HG03520 (cell line): ENCODE measurements around the gene SRSF10.
"Not testable (repeated sequence)": the region's sequence is repeated elsewhere in the genome, so short reads cannot be mapped to it uniquely, and the experiment has no call there.

ENCODE experiments used
- ATAC-seq: cut with Tn5 transposase; IDR thresholded peaks from one replicate; pipeline ENCODE4 v1.9.1; 2021; ENCODE audit warnings: mild to moderate bottlenecking, moderate library complexity; ENCODE audit not compliant: unreplicated experiment

SRSF10 gene

GRCh38 chr1:23999156-23999671 lies 19.1 kb upstream of the SRSF10 start:
- no peak for ATAC-seq

GRCh38 chr1:23997812-23998211 lies 17.7 kb upstream of the SRSF10 start:
- ATAC-seq = no peak

GRCh38 chr1:23996700-23997229 lies 16.6 kb upstream of the SRSF10 start:
- no peak for ATAC-seq

GRCh38 chr1:23995431-23995837 lies 15.3 kb upstream of the SRSF10 start:
- ATAC-seq = no peak

- ATAC-seq = not testable (repeated sequence)
These were observed 11.9 kb upstream of the SRSF10 start for GRCh38 chr1:23992011-23992410.

GRCh38 chr1:23989263-23989662 lies 9.1 kb upstream of the SRSF10 start:
- ATAC-seq = no peak

GRCh38 chr1:23987038-23987437 lies 6.9 kb upstream of the SRSF10 start:
- not testable (repeated sequence) for ATAC-seq

- no peak for ATAC-seq
These were observed 4.5 kb upstream of the SRSF10 start for GRCh38 chr1:23984417-23985186.

- peak; percentile 22 for ATAC-seq
These were observed 572 bp upstream of the SRSF10 start for GRCh38 chr1:23980728-23981070.

- ATAC-seq = no peak
These were observed 693 bp downstream of the SRSF10 start for GRCh38 chr1:23979387-23979880.

GRCh38 chr1:23978805-23979204 lies 1.3 kb downstream of the SRSF10 start:
- ATAC-seq = no peak

- ATAC-seq = no peak
These were observed 2.3 kb downstream of the SRSF10 start for GRCh38 chr1:23977854-23978191.

GRCh38 chr1:23977187-23977853 lies 2.8 kb downstream of the SRSF10 start:
- ATAC-seq = no peak

- no peak for ATAC-seq
These were observed 12.3 kb downstream of the SRSF10 start for GRCh38 chr1:23967871-23968270.

GRCh38 chr1:23966973-23967493 lies 13.1 kb downstream of the SRSF10 start:
- no peak for ATAC-seq

- ATAC-seq = no peak
These were observed 15.1 kb downstream of the SRSF10 start for GRCh38 chr1:23964790-23965740.

- no peak for ATAC-seq
These were observed 15.9 kb downstream of the SRSF10 start for GRCh38 chr1:23964235-23964668.

GRCh38 chr1:23963617-23964234 lies 16.4 kb downstream of the SRSF10 start:
- ATAC-seq = no peak

GRCh38 chr1:23960291-23961020 lies 19.7 kb downstream of the SRSF10 start:
- no peak for ATAC-seq
